Loucy (cell line): ENCODE data around the gene GATA1.

Experiments
- H2AFZ ChIP-seq: fragments of 200-600 bp; sonication (generic); 2 replicates; pipeline ENCODE4 v1.6.0; 2016; ENCODE audit warnings: antibody characterized with exemption, mild to moderate bottlenecking, low read length, moderate library complexity
- H3F3A ChIP-seq: fragments of 200-600 bp; 2 replicates; pipeline ENCODE4 v1.6.0; 2016; ENCODE audit warnings: antibody characterized with exemption, low read depth, mild to moderate bottlenecking
- H3K27me3 ChIP-seq: fragments of 200-600 bp; sonication (generic); 2 replicates; pipeline ENCODE4 v1.6.1; 2014; ENCODE audit warnings: low read length, mild to moderate bottlenecking; ENCODE audit not compliant: insufficient read depth, poor library complexity, severe bottlenecking
- H3K36me3 ChIP-seq: fragments of 200-600 bp; sonication (generic); 2 replicates; pipeline ENCODE4 v1.6.1; 2016; ENCODE audit warnings: low read length; ENCODE audit not compliant: insufficient read depth
- H3K4me1 ChIP-seq: fragments of 200-600 bp; sonication (generic); 2 replicates; pipeline ENCODE4 v1.5.1; 2014; ENCODE audit warnings: low read length, mild to moderate bottlenecking; ENCODE audit not compliant: insufficient read depth, poor library complexity, severe bottlenecking
- H3K4me2 ChIP-seq: fragments of 200-600 bp; sonication (generic); 2 replicates; pipeline ENCODE4 v1.6.0; 2014; ENCODE audit warnings: antibody characterized with exemption, low read length, low read depth, mild to moderate bottlenecking; ENCODE audit not compliant: poor library complexity, severe bottlenecking
- H3K4me3 ChIP-seq: fragments of 200-600 bp; sonication (generic); 2 replicates; pipeline ENCODE4 v1.5.1; 2014; ENCODE audit warnings: low read length, mild to moderate bottlenecking, mixed read lengths; ENCODE audit not compliant: poor library complexity, severe bottlenecking
- H3K79me2 ChIP-seq: fragments of 200-600 bp; sonication (generic); 2 replicates; pipeline ENCODE4 v1.6.1; 2014; ENCODE audit warnings: low read length; ENCODE audit not compliant: insufficient read depth
- H3K9ac ChIP-seq: fragments of 200-600 bp; sonication (generic); 2 replicates; pipeline ENCODE4 v1.6.0; 2014; ENCODE audit warnings: mild to moderate bottlenecking, low read depth, low read length, moderate library complexity; ENCODE audit not compliant: poor library complexity, severe bottlenecking
- H3K9me2 ChIP-seq: fragments of 200-600 bp; sonication (generic); replicated peaks from 2 replicates; pipeline ENCODE4 v1.6.1; 2016; ENCODE audit warnings: low read depth, low read length, mixed read lengths
- H3K9me3 ChIP-seq: fragments of 200-600 bp; sonication (generic); 2 replicates; pipeline ENCODE4 v1.6.1; 2014; ENCODE audit warnings: mild to moderate bottlenecking, antibody characterized with exemption, low read length, low read depth; ENCODE audit not compliant: insufficient read depth
- H4K20me1 ChIP-seq: fragments of 200-600 bp; sonication (generic); 2 replicates; pipeline ENCODE4 v1.6.0; 2014; ENCODE audit warnings: antibody characterized with exemption, low read length, mild to moderate bottlenecking; ENCODE audit not compliant: insufficient read depth, poor library complexity, severe bottlenecking
- EZH2phosphoT487 ChIP-seq: fragments of 200-600 bp; IDR thresholded peaks from 2 replicates; pipeline ENCODE4 v1.6.1; 2018; ENCODE audit warnings: antibody characterized with exemption, mild to moderate bottlenecking, moderate library complexity, borderline replicate concordance
- TF ChIP-seq, protein P1 (sequence below): fragments of 200-600 bp; sonication (generic); conservative IDR thresholded peaks from 2 replicates; pipeline ENCODE4 v1.5.1; 2014; ENCODE audit warnings: mild to moderate bottlenecking, antibody characterized with exemption, low read length

GATA1 gene

DNA sequence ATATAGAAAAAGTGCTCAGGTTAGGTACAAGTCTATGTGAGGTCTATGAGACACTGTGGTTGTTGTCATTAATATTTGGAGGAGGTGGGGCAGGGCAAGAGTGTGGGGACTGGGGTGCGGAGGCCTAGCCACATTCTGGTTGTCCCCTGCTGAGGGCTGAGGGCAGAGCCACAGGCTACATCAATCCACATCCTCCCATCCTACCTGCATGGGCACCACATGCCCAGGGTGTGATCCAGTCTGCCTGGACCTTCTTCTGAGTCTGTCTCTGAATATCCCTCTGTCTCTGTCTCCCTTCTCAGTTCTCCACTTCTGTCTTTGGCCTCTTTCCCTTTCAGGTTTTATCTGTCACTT is 1.2 kb upstream of the GATA1 start:
- Histone ChIP-seq H3K79me2 (no peaks in the 10 kb centered on the region), H2AFZ (no peak overlapping the region), H3K4me1 (no peaks in the 10 kb centered on the region), H3K4me3 (no peak overlapping the region), H3K9me3 (no peaks in the 10 kb centered on the region), H3K4me2 (no peak overlapping the region), H3K9ac (no peak overlapping the region), H3K36me3 (no peaks in the 10 kb centered on the region), H4K20me1 (no peaks in the 10 kb centered on the region), H3K9me2 (no peaks in the 10 kb centered on the region), H3K27me3 (no peaks in the 10 kb centered on the region), H3F3A (no peaks in the 10 kb centered on the region)
- TF ChIP-seq, protein P1, sequence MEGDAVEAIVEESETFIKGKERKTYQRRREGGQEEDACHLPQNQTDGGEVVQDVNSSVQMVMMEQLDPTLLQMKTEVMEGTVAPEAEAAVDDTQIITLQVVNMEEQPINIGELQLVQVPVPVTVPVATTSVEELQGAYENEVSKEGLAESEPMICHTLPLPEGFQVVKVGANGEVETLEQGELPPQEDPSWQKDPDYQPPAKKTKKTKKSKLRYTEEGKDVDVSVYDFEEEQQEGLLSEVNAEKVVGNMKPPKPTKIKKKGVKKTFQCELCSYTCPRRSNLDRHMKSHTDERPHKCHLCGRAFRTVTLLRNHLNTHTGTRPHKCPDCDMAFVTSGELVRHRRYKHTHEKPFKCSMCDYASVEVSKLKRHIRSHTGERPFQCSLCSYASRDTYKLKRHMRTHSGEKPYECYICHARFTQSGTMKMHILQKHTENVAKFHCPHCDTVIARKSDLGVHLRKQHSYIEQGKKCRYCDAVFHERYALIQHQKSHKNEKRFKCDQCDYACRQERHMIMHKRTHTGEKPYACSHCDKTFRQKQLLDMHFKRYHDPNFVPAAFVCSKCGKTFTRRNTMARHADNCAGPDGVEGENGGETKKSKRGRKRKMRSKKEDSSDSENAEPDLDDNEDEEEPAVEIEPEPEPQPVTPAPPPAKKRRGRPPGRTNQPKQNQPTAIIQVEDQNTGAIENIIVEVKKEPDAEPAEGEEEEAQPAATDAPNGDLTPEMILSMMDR: no peak
- no peak for TF ChIP-seq EZH2phosphoT487

DNA sequence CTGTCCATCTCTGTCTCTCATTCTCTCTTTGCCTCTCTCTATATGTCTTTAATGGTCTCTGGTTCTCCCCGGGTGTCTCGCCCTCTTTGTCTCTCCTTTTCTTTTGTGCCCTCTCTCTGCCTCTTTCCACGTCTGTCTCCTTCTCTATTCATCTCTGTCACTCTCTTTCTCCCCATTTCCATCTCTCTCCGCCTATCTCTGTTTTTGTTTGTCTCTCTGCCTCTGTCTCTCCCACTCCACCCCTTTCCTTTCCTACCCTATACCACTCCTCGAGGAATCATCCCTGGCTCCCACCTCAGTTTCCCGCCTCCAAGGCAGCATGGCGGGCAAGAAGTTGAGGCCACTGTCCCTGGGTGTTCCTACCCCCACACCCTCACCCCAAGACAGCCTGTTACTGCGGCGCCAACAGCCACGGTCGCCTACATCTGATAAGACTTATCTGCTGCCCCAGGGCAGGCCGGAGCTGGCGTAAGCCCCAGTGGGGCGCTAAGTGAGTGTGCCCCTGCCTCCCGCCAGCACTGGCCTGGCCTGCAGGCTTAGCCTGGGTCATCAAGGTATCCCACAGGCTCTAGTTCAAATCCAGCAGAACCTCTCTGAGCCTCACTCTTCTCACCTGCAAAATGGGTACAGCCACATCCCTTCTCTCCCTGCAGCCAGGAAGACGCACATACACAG is 713 bp upstream of the GATA1 start:
- Histone ChIP-seq H2AFZ (no peak overlapping the region), H3F3A (no peaks in the 10 kb centered on the region), H3K9me2 (no peaks in the 10 kb centered on the region), H3K4me3 (no peak overlapping the region), H3K4me2 (no peak overlapping the region), H3K79me2 (no peaks in the 10 kb centered on the region), H4K20me1 (no peaks in the 10 kb centered on the region), H3K27me3 (no peaks in the 10 kb centered on the region), H3K4me1 (no peaks in the 10 kb centered on the region), H3K9me3 (no peaks in the 10 kb centered on the region), H3K9ac (no peak overlapping the region), H3K36me3 (no peaks in the 10 kb centered on the region)
- TF ChIP-seq, protein P1: no peak
- TF ChIP-seq EZH2phosphoT487: no peak

DNA sequence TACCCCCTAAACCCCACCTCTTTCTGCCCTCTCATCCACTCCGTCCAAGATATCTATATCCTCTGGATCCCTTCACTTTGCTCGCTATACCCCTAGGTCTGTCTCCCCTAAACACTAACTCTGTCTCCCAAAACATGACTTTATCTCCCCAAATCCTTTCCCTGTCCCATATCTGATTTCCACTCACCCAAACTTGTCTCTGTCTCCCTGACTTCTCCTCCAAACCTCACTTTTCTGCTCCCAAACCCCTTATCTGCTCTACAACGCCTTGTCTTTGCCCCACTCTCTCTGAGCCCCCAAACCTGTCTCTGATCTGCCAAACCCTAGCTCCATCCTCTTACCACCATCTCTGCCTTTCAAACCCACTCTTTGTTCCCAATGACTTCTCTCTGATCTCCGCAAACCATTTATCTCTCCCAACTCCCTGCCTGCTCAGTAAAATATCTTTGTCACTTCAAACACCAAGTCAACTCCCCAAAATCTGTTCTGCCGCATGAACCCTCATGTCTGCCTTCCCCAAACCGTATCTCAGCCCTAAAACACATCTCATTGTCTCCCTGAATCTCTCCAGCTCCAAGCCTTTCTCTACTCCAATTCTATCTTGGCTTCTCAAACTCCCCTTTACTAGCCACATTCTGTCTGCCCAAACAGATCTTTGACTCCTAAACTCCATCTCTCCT is 575 bp downstream of the GATA1 start:
- no peaks in the 10 kb centered on the region for H3K27me3 ChIP-seq
- no peaks in the 10 kb centered on the region for H3K36me3 ChIP-seq
- no peaks in the 10 kb centered on the region for H3K9me3 ChIP-seq
- no peak overlapping the region for H3K4me2 ChIP-seq
- H3K4me3 ChIP-seq: no peak overlapping the region
- H3F3A ChIP-seq: no peaks in the 10 kb centered on the region
- no peaks in the 10 kb centered on the region for H3K9me2 ChIP-seq
- H4K20me1 ChIP-seq: no peaks in the 10 kb centered on the region
- H3K79me2 ChIP-seq: no peaks in the 10 kb centered on the region
- H2AFZ ChIP-seq: no peak overlapping the region
- no peaks in the 10 kb centered on the region for H3K4me1 ChIP-seq
- TF ChIP-seq EZH2phosphoT487: no peak
- TF ChIP-seq, protein P1: no peak
- no peak overlapping the region for H3K9ac ChIP-seq
